Neural progenitor cell (in vitro differentiated cells): Measurements from ENCODE around the gene UQCRC2. TPM values are rescaled to one million over a fixed set of nuclear protein-coding genes. Genes with fewer than 3 reads are reported as not detected.
A peak's percentile ranks its signal among the peaks of the same experiment; 100 is the strongest.

Source experiments
- DNase-seq: peaks from one replicate; pipeline ENCODE4 v3.0.0-alpha.2; 2016; ENCODE audit warnings: low spot score
- H2AFZ ChIP-seq: fragments of 200-600 bp; sonication (generic); replicated peaks from 2 replicates; pipeline ENCODE4 v1.6.1; 2016; ENCODE audit warnings: antibody characterized with exemption
- H3F3A ChIP-seq: fragments of 200-600 bp; sonication (generic); 2 replicates; pipeline ENCODE4 v1.6.1; 2016; ENCODE audit warnings: antibody characterized with exemption, low read depth
- H3K27ac ChIP-seq: fragments of 200-600 bp; sonication (generic); 2 replicates; pipeline ENCODE4 v1.5.1; 2016; ENCODE audit warnings: mild to moderate bottlenecking
- H3K27me3 ChIP-seq: fragments of 200-600 bp; sonication (generic); 2 replicates; pipeline ENCODE4 v1.6.1; 2016; ENCODE audit warnings: mild to moderate bottlenecking, moderate library complexity
- H3K36me3 ChIP-seq: fragments of 200-600 bp; sonication (generic); 2 replicates; pipeline ENCODE4 v1.5.1; 2016
- H3K4me1 ChIP-seq: fragments of 200-600 bp; sonication (generic); 2 replicates; pipeline ENCODE4 v1.6.1; 2016; ENCODE audit warnings: mixed run types
- H3K4me2 ChIP-seq: fragments of 200-600 bp; sonication (generic); 2 replicates; pipeline ENCODE4 v1.6.1; 2016
- H3K4me3 ChIP-seq: fragments of 200-600 bp; sonication (generic); 2 replicates; pipeline ENCODE4 v1.5.1; 2016
- H3K79me2 ChIP-seq: fragments of 200-600 bp; sonication (generic); 2 replicates; pipeline ENCODE4 v1.6.1; 2016; ENCODE audit warnings: low read depth
- H3K9ac ChIP-seq: fragments of 200-600 bp; sonication (generic); 2 replicates; pipeline ENCODE4 v1.6.1; 2016
- H3K9me3 ChIP-seq: fragments of 200-600 bp; sonication (generic); 2 replicates; pipeline ENCODE4 v1.5.1; 2016; ENCODE audit warnings: low read depth
- H4K20me1 ChIP-seq: fragments of 200-600 bp; sonication (generic); 2 replicates; pipeline ENCODE4 v1.6.1; 2016; ENCODE audit warnings: low read depth
- H3K27ac Mint-ChIP-seq: 3 replicates; pipeline ENCODE4 v1.8.0; 2021; ENCODE audit warnings: mixed read lengths
- H3K27me3 Mint-ChIP-seq: 2 replicates; pipeline ENCODE4 v1.8.0; 2022; ENCODE audit warnings: low read depth, mild to moderate bottlenecking, inconsistent platforms, moderate library complexity, mixed read lengths; ENCODE audit not compliant: insufficient read depth
- H3K36me3 Mint-ChIP-seq: 3 replicates; pipeline ENCODE4 v1.8.0; 2021; ENCODE audit warnings: mixed read lengths
- H3K4me1 Mint-ChIP-seq: 3 replicates; pipeline ENCODE4 v1.8.0; 2021; ENCODE audit warnings: mixed read lengths
- H3K4me3 Mint-ChIP-seq: 3 replicates; pipeline ENCODE4 v1.8.0; 2021; ENCODE audit warnings: mild to moderate bottlenecking, moderate library complexity, mixed read lengths
- H3K9me3 Mint-ChIP-seq: 3 replicates; pipeline ENCODE4 v1.8.0; 2020; ENCODE audit warnings: mixed read lengths
- EZH2 ChIP-seq: fragments of 200-600 bp; sonication (generic); IDR thresholded peaks from 2 replicates; pipeline ENCODE4 v1.6.1; 2017; ENCODE audit warnings: antibody characterized with exemption, mild to moderate bottlenecking, moderate library complexity
- EZH2phosphoT487 ChIP-seq: fragments of 200-600 bp; sonication (generic); IDR thresholded peaks from 2 replicates; pipeline ENCODE4 v1.6.1; 2017; ENCODE audit warnings: antibody characterized with exemption
- total RNA-seq: library from RNA; depleted of rRNA; stranded (reverse); fragments of >200 nt; gene quantifications from 2 replicates; pipeline ENCODE4 v1.2.3, GENCODE V29; 2015; ENCODE audit warnings: low replicate concordance
- TF ChIP-seq, protein P1 (sequence below): fragments of 200-600 bp; sonication (generic); IDR thresholded peaks from 2 replicates; pipeline ENCODE4 v1.5.1; 2017; ENCODE audit warnings: antibody characterized with exemption, mild to moderate bottlenecking

The UQCRC2 gene
- total RNA-seq, 1 donor from 2014 or later: 206 TPM

DNA sequence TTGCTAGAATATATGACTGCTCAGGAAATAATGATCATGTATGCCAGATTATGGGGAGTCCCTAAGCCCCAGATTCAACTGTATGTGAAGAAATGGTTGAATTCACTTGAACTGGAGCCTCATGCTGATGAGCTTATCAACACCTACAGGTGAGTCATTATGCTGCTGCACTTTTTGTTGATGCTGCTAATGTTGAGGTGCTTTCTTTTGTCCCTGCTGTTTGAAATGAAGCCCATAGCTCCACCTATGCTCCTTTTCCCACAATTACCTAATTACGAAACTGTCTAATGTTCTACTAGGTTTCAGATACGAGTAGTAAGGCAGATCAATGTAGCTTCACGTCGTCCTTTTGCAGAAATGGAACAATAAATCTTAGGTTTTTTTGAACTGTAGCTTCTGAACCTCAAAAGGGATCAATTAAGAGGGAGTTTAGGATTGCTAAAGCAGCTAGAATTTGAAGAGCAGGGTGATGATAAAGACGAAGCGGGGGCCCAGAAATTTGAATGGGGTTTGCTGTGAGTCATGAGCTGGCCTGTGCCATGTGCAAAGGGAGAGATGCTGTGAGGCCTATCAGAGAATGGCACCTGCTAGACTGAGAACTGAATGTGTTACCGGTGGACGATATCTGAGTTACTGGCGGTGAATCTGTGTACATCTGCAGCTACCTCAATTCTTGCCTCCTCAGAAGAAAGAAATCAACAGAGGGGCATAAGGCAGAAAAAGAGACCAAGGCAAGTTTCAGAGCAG, 6.1 kb upstream of the UQCRC2 start:
- TF ChIP-seq, protein P1, sequence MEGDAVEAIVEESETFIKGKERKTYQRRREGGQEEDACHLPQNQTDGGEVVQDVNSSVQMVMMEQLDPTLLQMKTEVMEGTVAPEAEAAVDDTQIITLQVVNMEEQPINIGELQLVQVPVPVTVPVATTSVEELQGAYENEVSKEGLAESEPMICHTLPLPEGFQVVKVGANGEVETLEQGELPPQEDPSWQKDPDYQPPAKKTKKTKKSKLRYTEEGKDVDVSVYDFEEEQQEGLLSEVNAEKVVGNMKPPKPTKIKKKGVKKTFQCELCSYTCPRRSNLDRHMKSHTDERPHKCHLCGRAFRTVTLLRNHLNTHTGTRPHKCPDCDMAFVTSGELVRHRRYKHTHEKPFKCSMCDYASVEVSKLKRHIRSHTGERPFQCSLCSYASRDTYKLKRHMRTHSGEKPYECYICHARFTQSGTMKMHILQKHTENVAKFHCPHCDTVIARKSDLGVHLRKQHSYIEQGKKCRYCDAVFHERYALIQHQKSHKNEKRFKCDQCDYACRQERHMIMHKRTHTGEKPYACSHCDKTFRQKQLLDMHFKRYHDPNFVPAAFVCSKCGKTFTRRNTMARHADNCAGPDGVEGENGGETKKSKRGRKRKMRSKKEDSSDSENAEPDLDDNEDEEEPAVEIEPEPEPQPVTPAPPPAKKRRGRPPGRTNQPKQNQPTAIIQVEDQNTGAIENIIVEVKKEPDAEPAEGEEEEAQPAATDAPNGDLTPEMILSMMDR: no peak
- TF ChIP-seq EZH2 (no peak), EZH2phosphoT487 (no peak)
- no peak overlapping the region for H2AFZ ChIP-seq
- no peak overlapping the region for H3K4me3 ChIP-seq
- no peak overlapping the region for H3K4me2 ChIP-seq
- H3K27ac ChIP-seq: no peak overlapping the region
- Mint-ChIP-seq H3K27ac (no peak overlapping the region), H3K27me3 (no peaks in the 10 kb centered on the region), H3K4me3 (no peak overlapping the region), H3K4me1 (peaks cover 11% of the 10 kb centered on the region), H3K9me3 (no peaks in the 10 kb centered on the region), H3K36me3 (no peaks in the 10 kb centered on the region)
- H3K4me1 ChIP-seq: peaks cover 5% of the 10 kb centered on the region
- peaks cover 7% of the 10 kb centered on the region for H4K20me1 ChIP-seq
- H3F3A ChIP-seq: peaks cover 4% of the 10 kb centered on the region
- DNase-seq: no peak
- peaks cover 16% of the 10 kb centered on the region for H3K27me3 ChIP-seq
- H3K36me3 ChIP-seq: no peaks in the 10 kb centered on the region
- H3K9ac ChIP-seq: no peak overlapping the region
- H3K79me2 ChIP-seq: peaks cover 15% of the 10 kb centered on the region
- H3K9me3 ChIP-seq: no peaks in the 10 kb centered on the region

DNA sequence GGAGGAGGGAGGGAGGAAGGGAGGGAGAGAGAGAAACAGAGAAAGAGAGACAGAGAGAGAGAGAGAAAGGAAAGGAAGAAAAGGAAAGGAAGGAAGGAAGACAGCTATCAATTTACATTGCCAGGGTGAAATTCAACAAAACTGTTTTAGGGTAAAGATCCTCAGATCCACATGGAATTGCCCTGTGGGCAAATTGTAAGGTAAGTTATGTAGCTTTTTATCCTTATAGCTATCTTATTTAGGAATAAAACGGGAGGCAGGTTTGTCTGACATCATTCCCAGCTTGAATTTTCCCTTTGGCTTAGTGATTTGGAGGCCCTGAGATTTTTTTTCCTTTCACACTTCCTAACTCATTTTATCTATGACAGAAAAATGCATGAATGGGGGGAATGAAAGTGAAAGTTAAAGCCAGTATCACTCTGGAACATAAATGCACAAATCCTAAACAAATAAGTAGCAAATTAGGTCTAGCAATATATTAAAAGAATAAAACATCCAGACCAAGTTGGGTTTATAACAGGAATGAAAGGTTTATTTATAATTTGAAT, 3.4 kb upstream of the UQCRC2 start:
- Mint-ChIP-seq H3K27ac (no peak overlapping the region), H3K4me3 (no peak overlapping the region), H3K36me3 (no peaks in the 10 kb centered on the region), H3K27me3 (peaks cover 2% of the 10 kb centered on the region), H3K4me1 (peaks cover 20% of the 10 kb centered on the region), H3K9me3 (no peaks in the 10 kb centered on the region)
- Histone ChIP-seq H3K27ac (no peak overlapping the region), H3K4me3 (no peak overlapping the region), H3K9me3 (no peaks in the 10 kb centered on the region), H3K79me2 (peaks cover 39% of the 10 kb centered on the region), H3K9ac (no peak overlapping the region), H3F3A (peaks cover 4% of the 10 kb centered on the region), H3K36me3 (no peaks in the 10 kb centered on the region), H3K4me1 (peaks cover 12% of the 10 kb centered on the region), H3K27me3 (peaks cover 13% of the 10 kb centered on the region), H2AFZ (no peak overlapping the region), H3K4me2 (no peak overlapping the region), H4K20me1 (peaks cover 8% of the 10 kb centered on the region)
- TF ChIP-seq, protein P1: no peak
- no peak for TF ChIP-seq EZH2phosphoT487
- no peak for DNase-seq

DNA sequence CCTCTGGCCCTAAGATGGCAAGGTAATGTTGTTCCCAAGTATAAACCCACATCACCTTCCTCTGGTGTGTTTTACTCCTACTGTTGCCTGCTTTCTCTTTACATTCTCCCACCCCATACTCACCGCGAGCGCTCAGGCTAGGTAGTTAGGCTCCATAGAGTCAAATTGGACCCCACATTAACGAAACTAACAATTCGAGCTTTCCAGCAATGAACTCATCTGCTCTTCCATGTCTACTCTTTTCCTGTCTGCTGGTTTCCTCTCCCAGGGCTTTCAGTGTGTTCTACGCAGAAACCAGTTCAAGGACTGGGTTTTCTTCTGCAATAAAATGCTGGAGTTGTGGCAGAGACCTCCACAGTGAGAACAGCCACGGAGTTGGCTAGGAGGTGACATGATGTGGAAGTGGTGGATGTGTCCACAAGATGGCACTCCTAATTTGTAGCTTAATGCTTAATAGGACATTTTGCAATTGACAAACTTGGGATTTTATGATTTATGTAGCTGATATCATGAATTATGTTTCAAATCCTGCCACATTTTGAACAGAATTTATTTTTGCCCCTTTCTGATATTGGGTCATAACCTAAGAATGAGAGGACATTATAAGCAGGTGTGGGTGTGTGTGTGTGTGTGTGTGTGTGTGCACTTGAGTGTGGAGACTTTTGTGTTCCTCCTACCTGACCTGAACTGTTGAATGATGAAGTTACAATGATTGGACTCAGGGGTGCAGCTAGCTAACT, 2.2 kb upstream of the UQCRC2 start:
- H3K4me3 ChIP-seq: no peak overlapping the region
- H3K27me3 ChIP-seq: peaks cover 13% of the 10 kb centered on the region
- H3K9me3 ChIP-seq: no peaks in the 10 kb centered on the region
- peaks cover 20% of the 10 kb centered on the region for H3K4me1 Mint-ChIP-seq
- H3K79me2 ChIP-seq: peaks cover 50% of the 10 kb centered on the region
- peaks cover 12% of the 10 kb centered on the region for H3K4me1 ChIP-seq
- TF ChIP-seq, protein P1: peak; percentile 50
- TF ChIP-seq EZH2 (no peak), EZH2phosphoT487 (no peak)
- no peaks in the 10 kb centered on the region for H3K36me3 ChIP-seq
- H3K27ac Mint-ChIP-seq: no peak overlapping the region
- peak overlapping the region; percentile 73 for H3K4me3 Mint-ChIP-seq
- H3K27me3 Mint-ChIP-seq: peaks cover 2% of the 10 kb centered on the region
- H3K27ac ChIP-seq: no peak overlapping the region
- H3K36me3 Mint-ChIP-seq: peaks cover 2% of the 10 kb centered on the region
- peaks cover 14% of the 10 kb centered on the region for H4K20me1 ChIP-seq
- H3K4me2 ChIP-seq: no peak overlapping the region
- no peak overlapping the region for H2AFZ ChIP-seq
- DNase-seq: peak; percentile 18
- H3F3A ChIP-seq: peaks cover 4% of the 10 kb centered on the region
- H3K9me3 Mint-ChIP-seq: no peaks in the 10 kb centered on the region
- no peak overlapping the region for H3K9ac ChIP-seq
